GM15510 (cell line): Measurements from ENCODE around the gene GSS.

Experiments
- POLR2A ChIP-seq: IDR thresholded peaks from 3 replicates; pipeline ENCODE4 v1.6.1; 2011; ENCODE audit warnings: borderline replicate concordance; ENCODE audit not compliant: insufficient read length; ENCODE audit errors: extremely low read depth

Gene GSS

DNA sequence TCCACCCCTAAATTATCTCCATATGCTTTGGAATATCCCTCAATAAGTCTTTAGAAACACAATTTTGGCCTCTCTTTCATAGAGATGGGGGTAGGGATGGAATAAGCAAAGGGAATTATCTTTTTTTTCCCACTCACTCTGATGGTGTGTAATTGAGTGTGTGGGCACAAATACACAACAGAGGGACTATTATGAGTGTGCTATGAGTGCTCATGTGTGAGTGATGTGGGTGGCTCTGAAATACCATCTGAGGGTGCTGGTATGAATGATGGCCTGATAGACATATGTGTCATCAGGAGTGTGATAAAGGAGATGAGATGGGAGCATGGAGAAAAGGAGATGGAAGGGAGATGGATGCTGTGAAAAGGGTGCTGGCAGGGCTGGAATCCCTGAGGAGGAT, 35.6 kb downstream of the GSS start:
- TF ChIP-seq POLR2A = no peak

DNA sequence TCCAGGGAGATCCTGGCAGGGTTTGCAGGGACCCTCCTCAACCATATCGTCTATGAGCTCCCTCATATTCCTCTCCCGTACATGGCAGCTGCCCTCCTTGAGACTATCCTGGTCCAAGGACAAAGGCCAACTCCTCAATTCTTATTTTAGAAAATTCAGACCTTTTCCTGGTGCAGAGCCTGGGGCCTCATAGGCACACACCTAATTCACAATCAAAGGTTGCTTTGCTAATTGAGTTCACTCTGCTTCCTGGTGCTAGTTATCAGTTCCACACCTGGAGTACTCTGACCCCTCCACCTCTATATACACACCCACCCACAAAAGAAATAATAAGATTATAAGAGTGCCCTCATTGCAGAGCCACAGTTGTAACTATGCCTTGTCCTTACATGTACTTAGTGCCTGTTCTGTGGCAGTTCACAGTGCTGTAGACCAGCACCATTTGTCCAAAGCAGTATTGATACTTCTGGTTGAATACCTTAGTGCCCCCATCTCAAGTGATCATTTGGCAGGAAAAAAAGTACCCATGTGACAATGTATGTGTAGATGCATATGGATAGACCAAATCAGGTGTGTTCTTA, 38.7 kb downstream of the GSS start:
- no peak for TF ChIP-seq POLR2A

DNA sequence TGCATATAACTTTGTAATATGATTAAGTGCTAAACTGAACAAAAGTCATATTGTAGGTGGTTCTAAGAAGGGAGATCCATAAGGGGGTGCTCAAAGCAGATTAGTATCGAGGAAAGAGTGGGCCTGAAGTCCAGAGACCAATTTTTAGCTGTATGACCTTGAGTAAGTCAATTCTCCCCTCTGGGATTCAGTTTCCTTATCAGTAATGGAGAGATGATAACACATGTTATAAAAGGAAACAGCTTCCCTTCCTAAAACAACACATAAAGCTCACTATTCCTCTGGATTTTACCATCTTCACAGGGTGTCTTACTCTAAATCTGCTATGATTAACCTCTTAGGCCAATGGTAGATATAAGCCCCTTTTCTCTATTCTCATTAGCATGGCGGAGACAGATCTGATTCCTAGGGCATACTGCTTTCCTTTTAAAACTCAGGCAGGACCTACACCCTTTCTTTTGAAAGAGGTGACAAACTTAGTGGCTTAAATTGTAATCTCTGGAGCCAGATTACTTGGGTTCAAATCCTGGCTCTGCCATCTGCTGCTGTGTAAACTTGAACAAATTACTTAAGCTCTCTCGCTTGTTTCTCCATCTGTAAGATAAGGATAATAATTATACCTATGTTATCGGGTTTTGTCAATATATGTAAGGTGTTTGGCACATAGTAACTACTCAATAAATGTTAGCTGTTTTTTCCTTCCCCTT, 39.7 kb downstream of the GSS start:
- no peak for TF ChIP-seq POLR2A

DNA sequence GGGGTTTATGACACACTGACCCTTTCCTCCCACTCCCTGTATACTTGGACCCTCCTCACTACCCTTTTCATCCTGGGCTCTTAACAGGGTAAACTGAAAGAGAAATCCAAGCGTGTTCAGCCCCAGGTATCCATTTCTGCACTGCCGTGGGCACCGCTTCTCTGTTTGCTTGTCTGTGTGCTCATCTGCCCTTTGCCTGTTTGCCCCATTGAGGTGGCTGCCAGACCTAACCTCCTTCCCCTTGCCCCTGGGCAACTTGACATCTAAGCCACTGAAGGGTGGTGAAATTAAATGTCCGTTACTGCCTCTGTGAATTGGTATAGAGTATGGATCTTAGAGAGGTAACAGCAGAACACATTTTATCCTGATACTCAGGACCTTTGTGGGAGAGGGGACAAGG, 40.5 kb downstream of the GSS start:
- no peak for TF ChIP-seq POLR2A

DNA sequence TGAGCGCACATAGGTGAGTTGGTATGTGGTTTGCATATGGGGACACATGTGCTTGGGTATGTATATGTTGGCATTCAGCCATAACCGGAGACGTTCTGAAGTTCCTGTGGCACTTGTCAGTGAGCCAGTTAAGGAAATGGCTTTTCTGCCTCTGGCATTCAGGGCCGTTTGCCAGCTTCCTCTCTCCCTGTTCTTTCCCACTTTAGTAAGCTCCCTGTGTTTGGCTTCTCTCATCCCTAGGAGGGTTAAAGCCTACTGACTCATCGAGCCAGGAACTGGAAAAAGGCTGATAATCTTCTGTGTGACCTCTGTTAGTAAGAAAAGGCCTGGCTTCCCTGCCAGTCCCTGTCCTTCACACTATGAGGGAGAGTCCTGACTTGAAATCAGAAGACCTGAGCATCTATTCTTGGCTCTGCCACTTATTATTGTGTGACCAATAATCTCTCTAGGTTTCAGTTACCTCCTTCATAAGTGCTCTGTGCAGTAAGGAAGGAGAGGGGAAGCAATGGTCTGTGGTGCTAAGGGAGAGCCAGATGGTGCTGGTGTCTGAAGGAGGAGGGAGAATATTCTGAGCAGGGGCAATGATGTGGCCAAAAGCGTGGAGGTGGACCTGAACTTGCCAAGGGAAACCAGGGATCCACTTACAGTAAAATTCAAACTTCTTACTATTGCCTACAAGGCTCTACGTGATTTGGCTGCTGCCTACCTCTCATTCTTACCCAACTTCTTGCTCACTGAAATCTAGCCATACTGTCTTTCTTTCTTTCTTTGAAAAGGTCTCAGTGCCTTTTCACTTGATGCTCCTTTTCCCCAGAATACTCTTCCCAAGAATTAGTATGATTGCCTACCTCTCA, 47.8 kb downstream of the GSS start:
- no peak for TF ChIP-seq POLR2A

DNA sequence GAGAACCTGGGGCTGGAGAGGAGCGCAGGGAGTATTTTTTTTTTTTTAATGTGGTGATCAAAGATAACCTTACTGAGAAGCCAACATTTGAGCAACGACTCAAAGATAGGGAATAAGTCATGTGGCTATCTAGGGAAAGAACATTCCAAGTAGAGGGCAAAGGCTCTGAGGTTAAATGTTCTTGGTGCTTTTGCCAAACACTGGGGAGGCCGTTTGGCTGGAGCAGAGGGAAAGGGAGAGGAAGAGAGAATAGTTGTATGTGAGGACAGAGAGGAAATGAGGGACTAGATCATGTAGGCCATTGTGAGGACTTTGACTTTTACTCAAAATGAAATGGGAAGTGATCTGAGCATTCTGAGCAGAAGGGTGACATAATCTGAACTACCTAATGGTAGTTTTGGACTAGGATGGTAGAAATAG, 51.4 kb downstream of the GSS start:
- TF ChIP-seq POLR2A = no peak

DNA sequence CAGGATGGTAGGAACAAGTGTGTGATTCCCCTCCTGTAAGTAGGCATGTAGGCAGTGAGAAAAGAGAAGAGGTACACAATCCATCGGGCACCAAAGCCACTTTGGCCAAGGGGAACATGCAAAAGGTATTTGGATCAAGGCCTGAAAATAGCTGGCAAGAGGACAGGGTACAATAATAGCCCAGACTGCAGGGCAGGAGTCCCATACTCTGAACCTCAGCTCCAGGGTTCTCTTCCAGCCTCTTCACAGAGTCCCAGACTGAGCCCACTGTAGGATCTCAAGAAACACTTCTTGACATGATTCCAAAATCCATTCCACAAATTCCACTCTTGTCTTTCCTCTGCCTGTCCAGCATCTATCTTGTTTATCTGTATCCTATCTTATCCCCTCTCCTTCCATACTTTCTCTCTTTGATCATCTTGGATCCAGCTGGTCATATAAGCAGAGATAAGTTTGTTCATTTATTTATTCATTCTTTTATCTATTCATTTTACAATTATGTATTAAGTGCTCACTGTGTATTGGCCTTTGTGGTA, 59.5 kb downstream of the GSS start:
- TF ChIP-seq POLR2A = no peak

DNA sequence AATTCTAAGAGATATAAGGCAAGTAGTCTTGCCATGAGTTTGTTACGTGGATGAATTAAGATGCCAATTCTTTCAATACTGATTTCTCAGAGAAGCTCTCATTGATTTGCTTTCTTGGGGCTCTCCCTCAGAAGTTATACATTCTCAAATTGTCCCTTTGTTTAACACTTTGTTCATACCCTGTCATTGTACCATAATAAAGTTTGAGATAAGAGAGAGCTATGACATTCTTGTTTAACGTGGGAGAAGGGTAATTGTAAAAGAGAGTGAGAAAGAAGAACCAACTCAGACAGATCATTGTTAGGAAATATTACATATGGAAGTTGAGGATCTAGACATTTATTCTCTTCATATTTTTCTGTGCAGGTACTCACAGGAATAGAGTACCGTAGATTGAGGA, 60.1 kb downstream of the GSS start:
- TF ChIP-seq POLR2A = no peak

DNA sequence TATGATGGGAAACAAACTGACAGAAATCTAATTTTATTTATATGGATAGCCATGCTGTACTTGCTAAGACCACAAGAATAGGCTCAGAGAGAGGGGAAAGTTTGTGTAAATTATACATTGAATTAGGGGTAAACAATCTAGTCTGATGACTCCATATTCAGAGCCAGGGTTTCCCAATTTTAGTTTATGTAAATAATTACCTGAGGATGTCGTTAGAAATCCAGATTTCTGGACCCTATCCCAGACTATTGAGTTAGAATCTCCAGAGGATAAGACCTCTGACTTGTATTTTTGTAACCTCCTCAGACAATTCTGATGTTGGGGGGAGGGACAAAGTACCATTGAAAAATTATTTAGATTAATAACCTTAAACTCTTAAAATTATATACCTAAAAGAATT, 60.9 kb downstream of the GSS start:
- TF ChIP-seq POLR2A = no peak

DNA sequence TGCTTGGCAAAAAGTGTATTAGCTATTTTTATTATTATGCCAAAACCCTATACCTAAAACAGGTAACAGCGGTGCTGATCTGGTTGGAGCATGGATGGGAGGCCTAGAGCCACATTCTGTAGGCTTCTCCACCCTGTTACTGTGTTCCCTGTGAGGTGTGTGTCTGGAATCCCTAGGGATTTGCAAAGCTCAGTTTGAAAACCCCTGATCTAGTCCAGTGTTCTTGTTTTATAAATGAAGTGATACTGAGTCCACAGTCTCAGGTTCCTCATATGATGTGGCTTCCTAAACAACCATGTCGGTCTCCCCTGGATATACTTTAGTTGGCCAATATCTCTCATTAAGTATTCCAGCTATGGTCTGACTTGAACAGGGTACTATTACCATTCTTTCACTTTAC, 62.9 kb downstream of the GSS start:
- TF ChIP-seq POLR2A = no peak

DNA sequence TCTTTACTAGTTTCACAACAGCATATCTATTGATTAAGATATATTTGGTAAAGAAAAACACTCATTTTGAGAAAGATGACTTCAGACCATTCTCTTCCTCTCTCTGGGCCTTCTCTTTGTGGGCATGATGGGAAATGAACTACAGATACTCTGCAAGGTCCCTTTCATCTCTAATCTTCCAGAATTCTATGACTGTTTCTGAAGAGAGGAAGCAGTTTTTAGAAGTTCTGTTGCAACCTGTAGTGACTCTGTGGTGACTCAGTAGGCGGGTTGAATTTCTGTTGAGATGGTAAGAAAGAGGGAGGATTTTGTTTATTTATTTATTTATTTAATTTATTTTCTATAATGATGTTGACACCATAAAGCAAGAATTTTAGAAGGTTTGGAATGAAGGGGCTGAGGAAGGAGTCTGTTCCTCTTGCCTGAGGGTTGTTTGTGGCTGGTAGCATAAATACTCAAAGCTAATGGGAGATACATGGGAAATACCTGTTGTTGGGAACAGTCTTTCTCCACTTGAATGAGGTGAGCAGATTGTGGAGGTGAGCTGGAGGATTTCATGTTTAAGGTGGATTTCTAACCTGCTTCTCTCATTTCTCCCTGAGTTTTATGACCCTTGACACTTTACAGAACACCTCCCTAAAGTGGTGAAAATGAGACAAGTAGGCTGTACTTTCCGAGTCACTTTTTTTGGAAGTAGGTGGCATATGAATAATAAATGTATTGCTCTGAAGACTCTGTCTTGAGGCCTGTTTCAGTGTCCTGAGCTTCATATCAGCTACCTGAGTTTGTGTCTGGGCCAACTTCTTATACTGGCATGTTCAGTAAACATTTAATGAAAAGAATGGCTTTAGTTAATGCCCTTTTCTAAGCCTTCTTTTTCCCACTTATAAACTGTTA, 64.2 kb downstream of the GSS start:
- no peak for TF ChIP-seq POLR2A

DNA sequence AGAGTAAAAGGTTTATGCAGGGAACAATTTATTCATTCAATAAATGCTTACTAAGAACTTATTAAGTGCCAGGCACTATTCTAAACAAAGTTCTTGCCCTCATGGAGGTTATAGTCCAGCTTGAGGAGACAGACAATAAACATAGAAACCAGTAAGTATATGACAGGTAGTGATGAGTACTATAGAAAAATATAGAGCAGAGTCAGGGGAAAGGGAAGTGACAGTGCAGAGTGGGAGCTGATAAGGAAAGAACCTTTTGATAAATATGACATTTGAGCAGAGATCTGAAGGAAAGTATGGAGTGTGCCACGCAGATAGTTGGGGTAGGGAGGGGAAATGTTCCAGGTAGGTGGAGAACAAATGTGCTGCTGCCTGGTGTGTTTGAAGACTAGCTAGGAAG, 67.1 kb downstream of the GSS start:
- TF ChIP-seq POLR2A = no peak

DNA sequence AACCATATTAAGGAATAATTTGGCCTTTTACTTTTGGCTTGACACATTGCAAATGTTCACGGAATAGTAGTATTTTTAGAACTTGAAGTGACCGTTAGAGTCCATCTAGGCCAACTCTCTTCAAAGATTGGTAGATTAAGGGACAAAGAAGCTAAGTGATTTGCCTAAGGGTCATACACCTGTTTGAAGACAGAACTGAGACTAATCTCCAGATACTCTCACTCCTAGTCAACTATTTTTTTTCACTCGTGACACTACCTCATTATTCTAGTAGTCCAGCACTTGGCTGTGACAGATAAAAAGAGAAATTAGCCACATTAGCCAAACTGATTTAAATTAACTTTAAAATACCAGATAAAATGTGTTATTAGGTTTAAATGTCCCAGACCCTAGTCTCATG, 68.6 kb downstream of the GSS start:
- no peak for TF ChIP-seq POLR2A

DNA sequence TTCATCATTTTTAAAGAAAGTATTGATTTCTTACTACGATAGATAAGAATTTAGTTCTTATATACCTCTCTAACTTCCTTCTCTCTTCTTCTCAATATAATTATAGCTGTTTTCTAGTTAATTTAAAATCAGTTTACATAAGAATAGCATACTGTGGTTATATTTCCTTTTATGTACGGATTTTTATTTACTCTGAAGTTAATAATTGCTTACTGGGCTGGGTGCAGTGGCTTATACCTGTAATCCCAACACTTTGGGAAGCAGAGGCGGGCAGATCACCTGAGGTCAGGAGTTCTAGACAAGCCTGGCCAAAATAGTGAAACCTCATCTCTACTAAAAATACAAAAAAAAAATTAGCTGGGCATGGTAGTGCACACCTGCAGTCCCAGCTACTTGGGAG, 69.5 kb downstream of the GSS start:
- TF ChIP-seq POLR2A = no peak
